Kidney (tissue), 14 donors: ENCODE results near the gene SVIL. TPM values are rescaled to one million over a fixed set of nuclear protein-coding genes. Genes with fewer than 3 reads are reported as not detected.
"Not testable (repeated sequence)": the region's sequence is repeated elsewhere in the genome, so short reads cannot be mapped to it uniquely, and the experiment has no call there.

Experiments
- DNase-seq, 5 donors: peaks; one replicate each; pipeline ENCODE4 v3.0.0-alpha.2; 2013 to 2020
- FAIRE-seq: peaks from 2 replicates; lab custom pipeline; 2012; peaks lifted over from hg19 to GRCh38; lab: Jason Lieb, UNC
- H3K27ac ChIP-seq, 2 donors: one replicate each; pipeline ENCODE4 v1.7.0; 2013; ENCODE audit warnings: low read depth in 2 of 2, low read length in 2 of 2, inconsistent platforms in 1 of 2
- H3K27me3 ChIP-seq: one replicate; pipeline ENCODE4 v1.7.1; 2013; ENCODE audit warnings: low read length, inconsistent platforms; ENCODE audit not compliant: control insufficient read depth, insufficient read depth
- H3K36me3 ChIP-seq, 3 donors: one replicate each; pipeline versions ENCODE4 v1.7.0 to v1.7.1; 2013; ENCODE audit warnings: low read length in 3 of 3, control low read depth in 1 of 3, inconsistent platforms in 1 of 3; ENCODE audit not compliant: insufficient read depth in 3 of 3, control insufficient read depth in 2 of 3
- H3K4me1 ChIP-seq, 3 donors: one replicate each; pipeline versions ENCODE4 v1.7.0 to v1.7.1; 2013; ENCODE audit warnings: low read length in 3 of 3, inconsistent platforms in 1 of 3, low read depth in 1 of 3; ENCODE audit not compliant: control insufficient read depth in 2 of 3, insufficient read depth in 2 of 3
- H3K4me3 ChIP-seq, 3 donors: one replicate each; pipeline versions ENCODE4 v1.7.0 to v1.8.1; 2013; ENCODE audit warnings: low read length in 3 of 3, control low read depth in 1 of 3, inconsistent platforms in 1 of 3
- H3K9ac ChIP-seq, 3 donors: one replicate each; pipeline versions ENCODE4 v1.7.0 to v1.7.1; 2013; ENCODE audit warnings: low read length in 3 of 3, control low read depth in 1 of 3, inconsistent platforms in 1 of 3
- H3K9me3 ChIP-seq, 3 donors: one replicate each; pipeline versions ENCODE4 v1.7.0 to v1.7.1; 2013; ENCODE audit warnings: low read length in 3 of 3, control low read depth in 1 of 3, inconsistent platforms in 1 of 3; ENCODE audit not compliant: control insufficient read depth in 2 of 3, insufficient read depth in 1 of 3
- intact Hi-C: fragments of 100-400 bp; cut with DNase I; formaldehyde crosslinking; loops from one replicate; pipeline ENCODE4 v1.11.1; 2022
- polyA plus RNA-seq: library from polyadenylated mRNA; stranded (reverse); fragments of 350-450 nt; fragmentation: Illumina TruSeq; extraction: RNeasy Lipid Tissue Mini Kit (QIAGEN cat#74804); gene quantifications from one replicate; pipeline ENCODE4 v1.2.3, GENCODE V29; 2014; ENCODE audit warnings: low read depth, low replicate concordance; ENCODE audit not compliant: insufficient read depth
- total RNA-seq: library from RNA; stranded (reverse); fragmentation: NEBNext Ultra II Directional; extraction: Animal tissue kit (Norgen Biotek cat#: 25700); gene quantifications from one replicate; pipeline ENCODE4 v1.2.1, GENCODE V29; 2021
- TF ChIP-seq, protein P1 (sequence below): IDR thresholded peaks from 3 replicates; pipeline ENCODE4 v1.5.1; 2012; ENCODE audit warnings: mild to moderate bottlenecking, moderate library complexity, borderline replicate concordance; ENCODE audit not compliant: insufficient read depth; ENCODE audit errors: extremely low read depth
- donor health status: control.
- donor health status: control.
- donor health status: control.
- donor health status: control.
- donor health status: control.
- donor health status: DM: yes; HTN: yes; CAD: no.
- donor health status: Normal renal cell carcinoma (clear cell type).

The SVIL gene
- total and polyA plus RNA-seq, 2 donors from 2014 or later: 7.4 to 94.4 TPM

DNA sequence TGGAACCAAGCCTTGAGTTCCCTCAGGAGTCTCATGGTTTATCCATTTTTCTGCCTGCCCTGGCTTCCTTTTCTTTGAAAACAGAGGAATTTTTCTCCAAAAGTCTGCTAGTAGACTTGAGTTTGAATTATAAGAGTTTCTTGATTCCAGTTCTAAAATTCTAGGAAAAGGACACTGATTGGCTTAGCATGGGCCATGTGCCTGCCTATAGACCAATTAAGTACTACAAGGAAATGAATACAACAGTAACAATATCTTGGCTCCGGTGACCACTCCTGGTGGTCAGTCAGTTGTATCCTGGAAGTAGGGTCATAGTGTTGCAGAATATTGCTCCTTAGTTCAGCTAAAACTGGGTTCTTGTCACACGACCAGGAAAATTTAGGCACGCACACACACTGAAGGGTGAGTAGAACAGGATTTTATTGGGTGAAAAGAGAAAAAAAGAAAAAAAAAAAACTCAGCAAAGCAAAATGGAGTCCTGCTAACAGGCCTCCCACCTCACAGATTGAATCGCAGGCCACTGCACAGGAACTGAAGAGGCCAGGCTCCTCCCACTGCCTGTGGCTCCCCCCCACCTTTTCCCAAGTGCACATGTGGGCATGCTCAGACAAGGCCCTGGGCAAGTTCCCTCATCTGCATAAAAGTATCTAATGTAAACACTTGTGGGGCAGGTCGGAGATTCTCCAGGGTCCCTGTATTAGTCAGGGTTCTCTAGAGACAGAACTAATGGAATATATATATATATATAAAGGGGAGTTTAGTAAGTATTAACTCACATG lies 190.8 kb downstream of the SVIL start:
- peaks cover 0 to 6% (median 0%) of the 10 kb centered on the region in 3 donors for H3K9me3 ChIP-seq
- FAIRE-seq: no peak
- TF ChIP-seq, protein P1, sequence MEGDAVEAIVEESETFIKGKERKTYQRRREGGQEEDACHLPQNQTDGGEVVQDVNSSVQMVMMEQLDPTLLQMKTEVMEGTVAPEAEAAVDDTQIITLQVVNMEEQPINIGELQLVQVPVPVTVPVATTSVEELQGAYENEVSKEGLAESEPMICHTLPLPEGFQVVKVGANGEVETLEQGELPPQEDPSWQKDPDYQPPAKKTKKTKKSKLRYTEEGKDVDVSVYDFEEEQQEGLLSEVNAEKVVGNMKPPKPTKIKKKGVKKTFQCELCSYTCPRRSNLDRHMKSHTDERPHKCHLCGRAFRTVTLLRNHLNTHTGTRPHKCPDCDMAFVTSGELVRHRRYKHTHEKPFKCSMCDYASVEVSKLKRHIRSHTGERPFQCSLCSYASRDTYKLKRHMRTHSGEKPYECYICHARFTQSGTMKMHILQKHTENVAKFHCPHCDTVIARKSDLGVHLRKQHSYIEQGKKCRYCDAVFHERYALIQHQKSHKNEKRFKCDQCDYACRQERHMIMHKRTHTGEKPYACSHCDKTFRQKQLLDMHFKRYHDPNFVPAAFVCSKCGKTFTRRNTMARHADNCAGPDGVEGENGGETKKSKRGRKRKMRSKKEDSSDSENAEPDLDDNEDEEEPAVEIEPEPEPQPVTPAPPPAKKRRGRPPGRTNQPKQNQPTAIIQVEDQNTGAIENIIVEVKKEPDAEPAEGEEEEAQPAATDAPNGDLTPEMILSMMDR: no peak
- no peak overlapping the region for H3K4me3 ChIP-seq
- intact Hi-C loops: no loop called here
- H3K9ac ChIP-seq: no peak overlapping the region
- H3K27me3 ChIP-seq: no peaks in the 10 kb centered on the region
- H3K36me3 ChIP-seq: no peaks in the 10 kb centered on the region
- H3K4me1 ChIP-seq: peaks cover 0 to 5% (median 0%) of the 10 kb centered on the region in 3 donors
- no peak overlapping the region for H3K27ac ChIP-seq
- DNase-seq: no peak

DNA sequence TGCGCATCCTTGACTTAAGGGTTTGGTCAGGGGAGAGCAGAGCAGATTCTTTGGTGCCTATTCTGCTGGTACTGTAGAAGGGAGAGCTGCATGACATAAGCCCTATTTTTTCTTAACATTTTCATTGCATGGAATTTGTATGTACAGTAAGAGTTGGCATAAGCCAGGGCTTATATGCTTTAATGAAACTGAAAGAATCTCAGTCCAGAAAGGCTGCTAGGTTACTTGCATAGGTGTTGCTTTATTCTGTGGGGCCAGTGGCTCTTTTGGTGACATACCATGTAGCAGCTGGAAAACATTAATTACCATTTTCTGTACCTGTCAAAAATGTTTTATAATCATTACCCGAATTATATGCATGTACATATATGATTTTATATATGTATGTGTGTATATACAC lies 193.8 kb downstream of the SVIL start:
- Histone ChIP-seq H3K27me3 (no peaks in the 10 kb centered on the region), H3K36me3 (no peaks in the 10 kb centered on the region), H3K9me3 (peaks cover 0 to 14% (median 2%) of the 10 kb centered on the region in 3 donors), H3K4me1 (no peaks in the 10 kb centered on the region), H3K9ac (no peak overlapping the region), H3K4me3 (no peak overlapping the region), H3K27ac (no peak overlapping the region)
- intact Hi-C loops: no loop called here
- DNase-seq (no peak), FAIRE-seq (no peak)
- TF ChIP-seq, protein P1: no peak

DNA sequence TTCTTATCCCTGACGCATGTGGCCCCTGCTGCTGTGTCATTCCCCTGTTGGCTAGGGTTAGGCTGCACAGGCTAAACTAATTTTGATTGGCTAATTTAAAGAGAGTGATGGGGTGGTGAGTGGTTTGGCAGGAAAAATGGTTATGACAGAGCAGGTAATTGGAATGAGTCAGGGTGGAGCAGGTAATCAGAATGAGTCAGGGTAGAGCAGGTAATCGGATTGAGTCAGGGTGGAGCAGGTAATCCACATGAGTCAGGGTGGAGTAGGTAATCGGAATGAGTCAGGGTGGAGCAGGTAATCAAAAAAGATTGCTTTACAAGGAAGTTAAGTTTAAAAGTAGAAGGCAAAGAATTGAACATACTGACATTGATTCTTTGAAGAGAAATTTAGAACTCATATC lies 195.8 kb downstream of the SVIL start:
- H3K27ac ChIP-seq, H3K4me3 ChIP-seq, H3K4me1 ChIP-seq, DNase-seq, intact Hi-C loops, H3K36me3 ChIP-seq, FAIRE-seq, H3K9ac ChIP-seq, H3K27me3 ChIP-seq: not testable (repeated sequence)
- peaks cover 0 to 14% (median 2%) of the 10 kb centered on the region in 3 donors for H3K9me3 ChIP-seq

DNA sequence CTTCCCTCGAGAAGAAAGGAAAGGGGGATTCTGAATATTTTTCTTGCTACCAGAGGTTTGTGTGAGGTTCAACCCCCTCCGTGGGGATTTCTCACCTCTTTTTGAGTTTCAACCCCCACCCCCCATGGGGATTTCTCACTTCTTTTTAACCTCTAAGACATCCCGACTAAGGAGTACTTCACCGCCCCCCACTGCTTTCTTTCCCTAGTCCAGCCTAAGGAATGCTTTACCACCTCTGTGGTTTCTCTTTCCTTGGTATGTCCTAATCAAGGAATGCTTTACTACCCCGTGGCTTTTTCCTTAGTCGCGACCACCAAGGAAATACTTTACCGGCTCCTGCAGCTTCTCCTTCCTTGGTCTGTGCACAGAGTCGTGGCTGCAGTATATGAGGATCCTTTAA lies 196.5 kb downstream of the SVIL start:
- Histone ChIP-seq H3K27me3 (no peaks in the 10 kb centered on the region), H3K9ac (no peak overlapping the region), H3K27ac (no peak overlapping the region), H3K36me3 (no peaks in the 10 kb centered on the region), H3K4me3 (no peak overlapping the region), H3K4me1 (no peaks in the 10 kb centered on the region), H3K9me3 (peaks cover 0 to 14% (median 2%) of the 10 kb centered on the region in 3 donors)
- TF ChIP-seq, protein P1: no peak
- no peak for FAIRE-seq
- intact Hi-C loops: no loop called here
- DNase-seq: no peak
